GM21723 (cell line): ENCODE data around the gene MAP7.

Experiments used
- ATAC-seq: cut with Tn5 transposase; IDR thresholded peaks from one replicate; pipeline ENCODE4 v1.9.1; 2021; ENCODE audit warnings: mild to moderate bottlenecking, moderate library complexity; ENCODE audit not compliant: unreplicated experiment

Gene MAP7

GRCh38 chr6:136344420-136344819 is 205.8 kb downstream of the MAP7 start:
- ATAC-seq, result no peak

GRCh38 chr6:136343700-136344099 is 206.5 kb downstream of the MAP7 start:
- ATAC-seq, result no peak

- no peak for ATAC-seq
These were observed 206.9 kb downstream of the MAP7 start for GRCh38 chr6:136343275-136343674.

GRCh38 chr6:136341967-136342366 is 208.3 kb downstream of the MAP7 start:
- no peak for ATAC-seq

GRCh38 chr6:136341367-136341766 is 208.9 kb downstream of the MAP7 start:
- no peak for ATAC-seq

GRCh38 chr6:136338486-136338885 is 211.7 kb downstream of the MAP7 start:
- ATAC-seq, result no peak

- no peak for ATAC-seq
These were observed 212.6 kb downstream of the MAP7 start for GRCh38 chr6:136337606-136338005.

GRCh38 chr6:136337121-136337520 is 213.1 kb downstream of the MAP7 start:
- ATAC-seq, result no peak

GRCh38 chr6:136335736-136336363 is 214.4 kb downstream of the MAP7 start:
- ATAC-seq, result no peak

GRCh38 chr6:136334853-136335252 is 215.4 kb downstream of the MAP7 start:
- no peak for ATAC-seq

- no peak for ATAC-seq
These were observed 215.8 kb downstream of the MAP7 start for GRCh38 chr6:136334465-136334846.

- ATAC-seq, result no peak
These were observed 216.3 kb downstream of the MAP7 start for GRCh38 chr6:136333824-136334464.

GRCh38 chr6:136331461-136331860 is 218.8 kb downstream of the MAP7 start:
- no peak for ATAC-seq

GRCh38 chr6:136330634-136331033 is 219.6 kb downstream of the MAP7 start:
- no peak for ATAC-seq

- ATAC-seq, result no peak
These were observed 224.1 kb downstream of the MAP7 start for GRCh38 chr6:136326038-136326553.

- ATAC-seq, result no peak
These were observed 225.4 kb downstream of the MAP7 start for GRCh38 chr6:136324686-136325380.

GRCh38 chr6:136323431-136324112 is 226.7 kb downstream of the MAP7 start:
- ATAC-seq, result no peak

- no peak for ATAC-seq
These were observed 230.5 kb downstream of the MAP7 start for GRCh38 chr6:136319732-136320131.

GRCh38 chr6:136318676-136319075 is 231.5 kb downstream of the MAP7 start:
- no peak for ATAC-seq

- no peak for ATAC-seq
These were observed 232.3 kb downstream of the MAP7 start for GRCh38 chr6:136317971-136318370.

- ATAC-seq, result peak; percentile 74
These were observed 233.1 kb downstream of the MAP7 start for GRCh38 chr6:136317021-136317694.
